SH-SY5Y (cell line): ENCODE results near the gene SMIM13.

Experiments
- GATA2 ChIP-seq: IDR thresholded peaks from 2 replicates; pipeline ENCODE4 v1.6.1; 2011; ENCODE audit warnings: mild to moderate bottlenecking, low read depth, low read length
- GATA3 ChIP-seq: IDR thresholded peaks from 2 replicates; pipeline ENCODE4 v1.6.1; 2011; ENCODE audit warnings: low read depth, mild to moderate bottlenecking, low read length, moderate library complexity

Gene SMIM13

DNA sequence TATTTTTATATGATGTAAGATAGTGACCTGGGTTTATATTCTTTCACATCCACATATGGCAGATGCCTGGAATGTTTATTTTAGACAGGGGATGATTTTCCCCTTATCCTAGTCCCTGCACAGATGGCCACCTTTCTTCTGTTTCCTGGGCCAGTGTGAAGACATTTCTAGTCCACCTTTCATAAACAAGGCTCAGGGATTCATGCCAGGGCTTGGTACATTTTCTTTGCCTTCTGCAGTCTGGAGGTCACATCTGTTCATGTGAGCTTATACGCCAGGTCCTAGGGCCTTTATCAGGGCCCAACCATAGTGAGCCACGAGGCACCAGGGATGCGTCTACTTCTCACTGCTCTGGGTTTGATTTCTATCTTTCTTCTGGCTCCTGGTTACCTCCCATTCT, 55.9 kb downstream of the SMIM13 start:
- TF ChIP-seq GATA3 (no peak), GATA2 (no peak)

DNA sequence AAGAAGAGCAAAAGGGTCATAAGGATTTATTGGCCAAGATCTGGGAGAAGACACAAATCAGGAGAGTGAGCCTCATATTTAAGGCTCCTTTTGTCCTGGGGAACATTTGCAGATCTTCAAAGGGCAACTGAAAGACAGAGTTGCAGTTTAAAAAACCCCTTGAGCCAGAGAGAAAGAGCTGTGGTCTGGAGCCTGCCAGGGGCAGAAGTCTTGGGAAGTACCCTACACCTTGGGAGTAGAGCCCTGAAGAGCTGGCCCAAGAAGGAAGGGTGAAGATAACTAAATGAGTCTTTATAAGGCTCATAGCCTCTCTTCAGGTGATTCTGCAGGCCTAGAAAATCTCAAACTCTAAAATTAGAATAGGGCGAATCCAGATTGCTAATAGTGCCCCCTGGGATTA, 57.9 kb downstream of the SMIM13 start:
- TF ChIP-seq GATA3 (no peak), GATA2 (no peak)

DNA sequence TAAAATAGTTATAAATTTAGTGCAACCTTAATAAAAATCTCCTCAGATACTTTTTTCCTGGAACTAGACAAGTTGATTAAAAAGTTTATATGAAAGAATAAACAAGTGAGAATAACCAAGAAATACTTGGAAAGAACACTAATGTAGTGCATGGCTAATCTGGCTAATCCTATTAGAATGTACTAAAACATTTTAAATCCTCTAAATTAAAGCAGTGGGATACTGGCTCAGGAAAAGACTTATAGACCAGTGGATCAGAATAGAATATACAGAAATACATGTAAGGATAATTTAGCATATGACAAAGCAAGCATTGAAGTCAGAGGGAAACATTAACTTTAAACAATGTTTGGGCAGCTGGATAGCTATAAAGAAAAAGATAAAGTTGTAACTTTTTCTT, 58.9 kb downstream of the SMIM13 start:
- no peak for TF ChIP-seq GATA2
- no peak for TF ChIP-seq GATA3

DNA sequence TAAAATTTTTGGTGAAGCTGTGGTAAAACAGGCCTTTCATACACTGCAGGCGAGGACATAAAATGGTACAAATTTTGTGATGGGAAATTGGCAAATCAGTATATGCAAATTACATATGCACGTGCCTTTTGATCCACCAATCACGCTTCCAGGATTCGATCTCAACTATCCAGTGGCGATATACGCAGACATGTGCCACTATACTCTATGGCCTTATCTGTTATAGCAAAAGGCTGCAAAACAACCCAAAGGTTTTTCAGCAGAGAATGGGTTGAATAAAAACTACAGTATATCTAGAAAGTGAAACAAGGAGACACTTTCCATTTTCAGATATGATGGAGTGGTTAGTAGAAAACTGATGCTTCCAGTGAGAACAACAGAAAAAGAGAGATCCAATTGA, 59.8 kb downstream of the SMIM13 start:
- TF ChIP-seq GATA3 (no peak), GATA2 (no peak)

DNA sequence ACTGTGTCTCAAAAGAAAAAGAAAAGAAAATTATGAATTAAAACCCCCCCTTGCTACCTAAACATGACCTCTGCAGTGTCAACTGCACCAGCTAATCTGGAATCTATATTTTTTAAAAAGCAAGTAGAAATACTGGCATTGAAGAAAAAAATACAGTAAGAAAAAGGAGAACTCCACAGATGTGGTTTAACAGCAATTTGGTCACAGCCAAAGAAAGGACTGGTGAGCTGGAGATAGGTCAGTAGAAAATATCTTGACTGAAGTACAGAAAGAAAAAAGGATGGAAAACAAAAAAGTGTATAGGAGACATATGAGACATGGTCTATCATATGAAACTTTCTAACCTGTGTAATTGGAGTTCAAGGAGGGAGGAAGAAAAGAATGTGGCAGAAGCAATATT, 62.0 kb downstream of the SMIM13 start:
- TF ChIP-seq GATA2 (no peak), GATA3 (no peak)

DNA sequence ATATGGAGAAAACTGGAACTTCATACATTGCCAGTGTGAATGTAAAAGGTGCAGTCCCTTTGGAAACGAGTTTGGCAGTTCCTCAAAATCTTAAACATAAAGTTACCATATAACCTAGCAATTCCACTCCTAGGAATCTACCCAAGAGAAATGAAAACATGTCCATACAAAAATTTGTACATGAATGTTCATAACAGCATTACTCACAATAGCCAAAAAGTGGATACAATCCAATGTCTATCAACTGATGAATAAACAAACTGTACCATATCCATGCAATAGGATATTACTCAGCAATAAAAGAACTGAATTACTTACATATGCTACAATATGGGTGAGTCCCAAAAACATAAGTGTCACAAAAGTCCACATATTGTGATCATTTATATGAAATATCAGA, 66.6 kb downstream of the SMIM13 start:
- no peak for TF ChIP-seq GATA3
- TF ChIP-seq GATA2 = no peak

DNA sequence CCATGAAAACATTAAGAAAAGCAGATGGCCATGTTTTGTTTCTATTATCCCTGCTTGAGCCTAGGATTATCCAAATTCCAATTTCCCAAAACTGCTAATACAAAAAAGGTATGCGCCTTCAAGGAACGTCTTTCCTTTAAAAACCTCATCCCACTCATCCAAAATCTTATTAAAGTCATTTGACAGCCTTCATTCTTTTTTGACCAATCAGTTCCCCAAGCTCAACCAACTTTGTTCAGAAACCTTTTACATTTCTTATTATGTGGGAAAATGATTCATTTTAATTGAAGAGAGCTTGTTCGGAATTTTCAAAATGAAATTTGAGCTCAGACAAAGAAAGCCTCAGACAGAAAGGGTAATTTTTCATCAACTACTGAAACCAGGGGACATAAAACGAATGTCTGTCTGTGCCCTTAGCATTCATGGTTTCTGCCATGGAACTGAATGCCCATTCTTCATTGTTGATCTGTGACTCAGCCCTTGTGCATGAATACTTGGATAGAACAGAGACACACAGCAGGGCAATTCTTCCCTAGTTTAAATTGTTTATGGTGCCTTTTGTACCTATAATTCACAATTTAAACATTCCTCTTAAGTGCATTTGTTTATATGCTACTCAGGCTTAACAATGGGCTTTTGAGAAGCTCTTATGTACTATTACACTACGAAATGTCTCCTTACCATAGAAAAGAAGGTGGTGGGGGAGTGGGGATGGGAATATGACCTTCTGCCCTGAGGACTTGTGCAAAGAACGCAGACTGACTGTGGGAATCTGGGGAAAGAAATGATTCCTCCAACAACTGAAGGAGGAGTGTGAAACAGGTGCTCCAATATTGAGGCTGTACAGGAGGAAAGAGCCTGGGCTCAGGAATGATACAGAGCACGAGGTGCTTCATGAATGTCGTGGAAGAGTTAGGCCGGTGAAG, 67.7 kb downstream of the SMIM13 start:
- TF ChIP-seq GATA3 (no peak), GATA2 (no peak)

DNA sequence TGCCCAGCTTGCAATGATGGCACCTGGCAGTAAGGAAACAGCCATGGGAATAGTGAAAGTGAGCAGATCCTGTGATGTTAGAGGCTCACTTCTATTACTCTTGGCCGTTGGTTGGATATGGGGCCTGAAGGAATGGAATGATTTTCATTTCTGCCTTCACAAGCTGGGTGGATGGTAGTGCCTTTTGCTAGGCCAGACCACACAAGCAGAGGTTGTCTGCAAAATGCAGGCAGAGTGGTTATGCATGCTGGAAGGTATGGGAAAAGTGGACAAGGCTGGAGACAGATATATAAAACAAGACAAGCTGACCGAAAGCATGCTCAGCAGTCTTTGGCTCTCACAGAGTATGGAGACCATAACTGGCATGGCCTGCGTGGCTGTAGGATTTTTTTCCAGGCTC, 68.6 kb downstream of the SMIM13 start:
- TF ChIP-seq GATA3 (no peak), GATA2 (no peak)

DNA sequence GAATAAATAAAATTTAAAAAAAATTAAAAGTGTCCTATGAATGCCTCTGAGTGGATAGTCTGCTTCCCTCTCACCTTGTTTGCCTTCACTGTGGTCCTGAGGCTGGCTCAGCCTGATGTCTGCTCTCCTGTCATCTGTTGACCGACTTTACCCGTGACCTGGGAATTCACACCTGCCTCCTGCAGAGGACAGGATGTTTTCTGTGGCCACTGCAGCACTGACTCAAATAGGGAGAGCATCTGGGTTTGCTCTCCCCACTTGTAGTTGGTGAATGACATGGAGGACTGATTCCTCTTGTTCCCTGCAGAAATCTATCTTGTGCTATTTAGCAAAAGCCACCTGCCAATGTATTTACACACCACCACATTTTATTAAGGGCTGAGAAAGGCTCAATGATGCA, 70.3 kb downstream of the SMIM13 start:
- TF ChIP-seq GATA3 (no peak), GATA2 (no peak)

DNA sequence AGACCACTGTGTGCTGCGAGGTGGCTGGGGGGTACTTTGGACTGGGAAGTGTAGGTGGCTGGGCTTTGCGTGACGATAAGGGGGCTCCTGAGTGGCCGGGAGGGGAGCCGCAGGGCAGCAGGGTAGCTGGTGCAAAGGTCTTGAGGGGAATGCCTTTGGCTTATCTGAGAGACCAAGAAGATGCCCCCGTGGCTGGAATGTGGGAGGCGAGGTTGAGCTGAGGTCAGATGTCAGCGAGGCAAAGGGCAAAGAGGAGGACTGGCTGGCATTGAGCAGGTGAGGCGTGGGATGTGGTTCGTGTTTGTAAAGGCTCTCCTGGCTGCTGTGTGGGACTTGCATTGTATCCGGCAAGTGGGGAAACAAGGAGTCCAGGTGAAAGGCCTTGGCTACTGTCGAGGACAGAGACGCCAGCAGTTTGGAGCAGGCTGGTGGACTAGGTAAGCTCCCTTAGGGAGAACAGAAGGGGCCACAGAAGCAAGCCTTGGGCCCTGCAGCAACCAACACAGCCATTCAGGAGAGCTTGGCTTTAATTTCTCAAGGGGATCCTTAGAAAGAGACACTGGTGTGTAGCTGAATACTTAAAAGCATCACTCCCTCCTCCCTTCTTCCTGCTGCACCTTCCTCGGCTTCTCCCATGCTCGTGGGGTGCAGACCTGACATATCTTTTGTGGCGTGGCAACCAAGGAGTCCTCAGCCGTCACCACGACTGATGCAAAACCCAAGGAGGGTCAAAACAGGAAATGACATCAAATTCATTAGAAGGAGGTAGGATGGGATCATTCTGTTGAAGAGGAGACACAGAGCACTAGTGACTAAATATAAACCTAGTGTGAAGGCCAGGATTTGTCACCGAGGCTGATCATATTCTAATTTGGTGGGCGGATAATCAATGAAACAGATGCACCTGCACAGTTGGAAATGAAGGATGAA, 71.3 kb downstream of the SMIM13 start:
- no peak for TF ChIP-seq GATA2
- TF ChIP-seq GATA3 = no peak

DNA sequence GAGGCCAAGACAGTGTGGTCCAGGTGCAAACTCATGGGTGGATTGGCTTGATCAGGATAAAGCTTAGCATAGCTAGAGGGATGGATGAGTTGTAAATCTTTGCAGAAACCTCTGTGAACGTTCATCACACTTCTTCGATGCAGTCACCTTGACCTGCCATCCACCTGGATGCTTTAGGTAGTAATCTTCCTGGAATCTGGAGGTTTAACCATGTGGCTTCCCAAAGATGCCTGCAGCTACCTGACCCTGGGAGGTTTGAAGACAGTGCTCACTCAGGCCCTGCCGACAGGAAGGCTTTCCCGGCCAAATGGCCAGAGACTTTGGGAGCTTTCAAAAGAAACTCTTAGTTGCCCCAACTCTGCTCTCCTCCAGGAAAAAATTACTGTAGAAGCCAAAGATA, 73.3 kb downstream of the SMIM13 start:
- no peak for TF ChIP-seq GATA3
- TF ChIP-seq GATA2 = no peak

DNA sequence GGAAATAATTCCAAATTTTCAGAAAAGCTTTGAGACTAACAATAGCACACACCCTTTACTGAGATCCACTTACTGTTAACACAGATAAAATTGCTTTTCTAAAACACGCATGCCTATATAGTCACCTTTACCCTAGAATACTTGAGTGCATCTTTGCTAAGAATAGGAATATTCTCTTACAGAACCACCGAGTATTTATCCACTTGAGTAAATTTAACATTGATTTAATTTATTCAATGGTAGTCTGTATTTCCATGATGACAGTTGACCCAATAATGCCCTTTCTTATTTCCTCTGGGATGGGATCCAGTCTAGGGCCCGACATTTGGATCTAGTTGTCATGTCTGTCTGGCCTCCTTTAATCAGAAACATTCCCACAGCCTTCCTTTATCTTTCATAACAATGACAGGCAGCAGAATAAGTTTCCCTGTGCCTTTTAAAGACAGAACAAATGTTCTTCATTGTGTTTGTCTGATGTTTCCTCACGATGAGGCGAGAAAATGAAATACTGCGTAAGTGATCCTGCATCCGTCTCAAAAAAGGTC, 74.5 kb downstream of the SMIM13 start:
- TF ChIP-seq GATA2 (no peak), GATA3 (no peak)

DNA sequence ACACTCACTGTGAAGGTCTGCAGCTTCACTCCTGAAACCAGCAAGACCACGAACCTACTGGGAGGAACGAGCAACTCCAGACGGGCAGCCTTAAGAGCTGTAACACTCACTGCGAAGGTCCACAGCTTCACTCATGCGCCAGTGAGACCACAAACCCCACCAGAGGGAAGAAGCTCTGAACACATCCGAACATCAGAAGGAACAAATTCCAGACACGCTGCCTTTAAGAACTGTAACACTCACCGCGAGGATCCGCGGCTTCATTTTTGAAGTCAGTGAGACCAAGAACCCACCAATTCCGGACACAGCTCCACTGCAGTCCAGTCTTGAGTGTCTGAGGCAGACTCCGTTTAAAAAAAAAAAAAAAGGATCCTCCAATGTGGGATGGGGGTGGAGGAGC, 78.3 kb downstream of the SMIM13 start:
- TF ChIP-seq GATA2 (no peak), GATA3 (no peak)
